ENCODE data around the gene PLD1.

DNA sequence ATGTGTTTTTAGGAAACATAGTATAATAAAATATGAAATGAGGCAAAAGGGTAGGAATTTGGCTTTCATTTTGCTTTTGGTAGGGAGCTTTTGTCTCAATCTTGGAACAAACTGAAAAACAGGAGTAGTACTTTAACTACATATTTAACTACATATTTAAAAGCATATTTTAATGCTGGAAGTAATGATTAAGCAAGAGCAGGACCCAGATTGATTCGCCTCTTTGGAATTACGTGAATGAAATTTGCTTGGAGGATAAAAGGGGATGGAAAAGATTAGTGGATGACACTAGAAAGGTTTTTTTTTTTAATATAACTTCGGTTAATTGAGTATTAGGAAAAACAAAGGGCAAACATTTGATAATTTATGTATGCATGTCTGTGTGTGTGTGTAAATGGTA, 21.7 kb upstream of the PLD1 start:
- TF ChIP-seq POLR2A (IDR thresholded peaks at IDR 0.05) (no peak), POLR2AphosphoS5 (IDR thresholded peaks at IDR 0.05) (no peak), EP300 (IDR thresholded peaks at IDR 0.05) (no peak)
- TF ChIP-seq, protein P1, sequence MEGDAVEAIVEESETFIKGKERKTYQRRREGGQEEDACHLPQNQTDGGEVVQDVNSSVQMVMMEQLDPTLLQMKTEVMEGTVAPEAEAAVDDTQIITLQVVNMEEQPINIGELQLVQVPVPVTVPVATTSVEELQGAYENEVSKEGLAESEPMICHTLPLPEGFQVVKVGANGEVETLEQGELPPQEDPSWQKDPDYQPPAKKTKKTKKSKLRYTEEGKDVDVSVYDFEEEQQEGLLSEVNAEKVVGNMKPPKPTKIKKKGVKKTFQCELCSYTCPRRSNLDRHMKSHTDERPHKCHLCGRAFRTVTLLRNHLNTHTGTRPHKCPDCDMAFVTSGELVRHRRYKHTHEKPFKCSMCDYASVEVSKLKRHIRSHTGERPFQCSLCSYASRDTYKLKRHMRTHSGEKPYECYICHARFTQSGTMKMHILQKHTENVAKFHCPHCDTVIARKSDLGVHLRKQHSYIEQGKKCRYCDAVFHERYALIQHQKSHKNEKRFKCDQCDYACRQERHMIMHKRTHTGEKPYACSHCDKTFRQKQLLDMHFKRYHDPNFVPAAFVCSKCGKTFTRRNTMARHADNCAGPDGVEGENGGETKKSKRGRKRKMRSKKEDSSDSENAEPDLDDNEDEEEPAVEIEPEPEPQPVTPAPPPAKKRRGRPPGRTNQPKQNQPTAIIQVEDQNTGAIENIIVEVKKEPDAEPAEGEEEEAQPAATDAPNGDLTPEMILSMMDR (IDR thresholded peaks at IDR 0.05), result no peak
